IMR-90 (cell line): Measurements from ENCODE around the gene DCAF16. TPM values are rescaled to one million over a fixed set of nuclear protein-coding genes. Genes with fewer than 3 reads are reported as not detected.

Source experiments
- ATAC-seq: fragments of 200-7000 bp; cut with Tn5 transposase; 2 replicates; pipeline ENCODE4 v1.9.1; 2020; ENCODE audit warnings: low read depth, mild to moderate bottlenecking, moderate library complexity
- BruUV-seq: library from RNA; stranded (reverse); fragments of 400-500 nt; replicated peaks from 2 replicates; lab custom pipeline; 2021; lab: Mats Ljungman, UMichigan
- CTCF ChIA-PET: fragments of 300-600 bp; formaldehyde crosslinking; extraction: SDS; loops from one replicate; lab custom pipeline; 2021; ENCODE audit warnings: antibody characterized with exemption; lab: Yijun Ruan, JAX
- POLR2A ChIA-PET: fragments of 300-600 bp; sonication (Branson Sonifier 250); formaldehyde crosslinking; loops from one replicate; lab custom pipeline; 2022; ENCODE audit warnings: antibody characterized with exemption; ENCODE audit not compliant: unreplicated experiment; lab: Charles Lee
- DNase-seq: peaks from one replicate; pipeline ENCODE4 v3.0.0; 2013
- H2AFZ ChIP-seq: replicated peaks from 2 replicates; pipeline ENCODE3; 2013; ENCODE audit warnings: low read length, mild to moderate bottlenecking; ENCODE audit not compliant: poor library complexity
- H2AK5ac ChIP-seq: 2 replicates; pipeline ENCODE4 v1.6.1; 2013; ENCODE audit warnings: low read depth, low read length, inconsistent platforms
- H2AK9ac ChIP-seq: replicated peaks from 2 replicates; pipeline ENCODE3; 2013; ENCODE audit warnings: mild to moderate bottlenecking, low read depth, low read length, moderate library complexity; ENCODE audit not compliant: poor library complexity
- H2BK120ac ChIP-seq: 2 replicates; pipeline ENCODE4 v1.6.1; 2013; ENCODE audit warnings: low read depth, low read length, inconsistent platforms
- H2BK15ac ChIP-seq: 3 replicates; pipeline ENCODE4 v1.6.1; 2013; ENCODE audit warnings: low read depth, low read length, inconsistent platforms
- H2BK20ac ChIP-seq: 2 replicates; pipeline ENCODE4 v1.6.1; 2013; ENCODE audit warnings: low read depth, mild to moderate bottlenecking, inconsistent platforms, low read length, moderate library complexity
- H2BK5ac ChIP-seq: 2 replicates; pipeline ENCODE4 v1.6.1; 2013; ENCODE audit warnings: mild to moderate bottlenecking, low read depth, low read length, inconsistent platforms; ENCODE audit not compliant: poor library complexity, severe bottlenecking
- H3K14ac ChIP-seq: replicated peaks from 2 replicates; pipeline ENCODE4 v1.6.1; 2013; ENCODE audit warnings: low read depth, low read length, inconsistent platforms
- H3K18ac ChIP-seq: 2 replicates; pipeline ENCODE4 v1.6.1; 2013; ENCODE audit warnings: low read depth, low read length, control low read depth
- H3K23ac ChIP-seq: 2 replicates; pipeline ENCODE4 v1.6.1; 2013; ENCODE audit warnings: low read depth, low read length, inconsistent platforms
- H3K27ac ChIP-seq: 2 replicates; pipeline ENCODE4 v1.5.1; 2013; ENCODE audit warnings: mild to moderate bottlenecking, control low read depth, low read length; ENCODE audit not compliant: insufficient read depth
- H3K27me3 ChIP-seq: 2 replicates; pipeline ENCODE4 v1.6.1; 2013; ENCODE audit warnings: low read length; ENCODE audit not compliant: control insufficient read depth, insufficient read depth
- H3K36me3 ChIP-seq: 2 replicates; pipeline ENCODE4 v1.6.1; 2013; ENCODE audit warnings: low read length, mixed read lengths; ENCODE audit not compliant: control insufficient read depth, insufficient read depth
- H3K4ac ChIP-seq: 2 replicates; pipeline ENCODE4 v1.6.1; 2013; ENCODE audit warnings: low read depth, low read length, inconsistent platforms
- H3K4me1 ChIP-seq: 2 replicates; pipeline ENCODE4 v1.6.1; 2013; ENCODE audit warnings: low read length, mixed read lengths; ENCODE audit not compliant: control insufficient read depth, insufficient read depth
- H3K4me2 ChIP-seq: 2 replicates; pipeline ENCODE4 v1.6.1; 2013; ENCODE audit warnings: low read depth, mild to moderate bottlenecking, control low read depth, low read length, moderate library complexity
- H3K4me3 ChIP-seq: 2 replicates; pipeline ENCODE4 v1.5.1; 2013; ENCODE audit warnings: low read depth, mild to moderate bottlenecking, control low read depth, low read length, moderate library complexity; ENCODE audit not compliant: insufficient read depth
- H3K56ac ChIP-seq: 2 replicates; pipeline ENCODE4 v1.6.1; 2013; ENCODE audit warnings: low read length, inconsistent platforms; ENCODE audit not compliant: insufficient read depth; ENCODE audit errors: extremely low read depth
- H3K79me1 ChIP-seq, 2 experiments: 2 replicates each; pipeline ENCODE4 v1.6.1; 2013; ENCODE audit warnings: low read length in 2 of 2, inconsistent platforms in 1 of 2, low read depth in 1 of 2
- H3K9ac ChIP-seq: 2 replicates; pipeline ENCODE4 v1.6.1; 2013; ENCODE audit warnings: low read depth, low read length, control low read depth
- H3K9me1 ChIP-seq: 2 replicates; pipeline ENCODE4 v1.6.1; 2013; ENCODE audit warnings: low read length, inconsistent platforms; ENCODE audit not compliant: insufficient read depth
- H3K9me3 ChIP-seq: 2 replicates; pipeline ENCODE4 v1.6.1; 2013; ENCODE audit warnings: low read length; ENCODE audit not compliant: control insufficient read depth, insufficient read depth
- H4K20me1 ChIP-seq: 2 replicates; pipeline ENCODE4 v1.6.1; 2013; ENCODE audit warnings: low read length, inconsistent platforms; ENCODE audit not compliant: insufficient read depth
- H4K5ac ChIP-seq: 2 replicates; pipeline ENCODE4 v1.6.1; 2013; ENCODE audit warnings: mild to moderate bottlenecking, low read depth, low read length, control low read depth
- H4K8ac ChIP-seq, 2 experiments: 2 replicates each; pipeline ENCODE4 v1.6.1; 2013; ENCODE audit warnings: low read depth in 2 of 2, low read length in 2 of 2, control low read depth in 1 of 2, inconsistent platforms in 1 of 2
- H4K91ac ChIP-seq: 2 replicates; pipeline ENCODE4 v1.6.1; 2013; ENCODE audit warnings: low read depth, low read length, inconsistent platforms; ENCODE audit not compliant: insufficient read depth
- BHLHE40 ChIP-seq: fragments of 150-350 bp; IDR thresholded peaks from 2 replicates; pipeline ENCODE4 v1.6.1; 2016; ENCODE audit warnings: mild to moderate bottlenecking, low read depth, low read length
- CEBPB ChIP-seq: IDR thresholded peaks from 2 replicates; pipeline ENCODE4 v1.6.1; 2012; ENCODE audit warnings: low read depth, low read length, improper control_type of control experiment
- CHD1 ChIP-seq: IDR thresholded peaks from 2 replicates; pipeline ENCODE4 v1.6.1; 2012; ENCODE audit warnings: low read depth, low read length, improper control_type of control experiment
- CTCF ChIP-seq: conservative IDR thresholded peaks from 2 replicates; pipeline ENCODE4 v1.5.1; 2012; ENCODE audit warnings: mild to moderate bottlenecking, low read depth, low read length, improper control_type of control experiment
- ELK1 ChIP-seq: fragments of 150-350 bp; IDR thresholded peaks from 2 replicates; pipeline ENCODE4 v1.6.1; 2016; ENCODE audit warnings: low read depth, mild to moderate bottlenecking, low read length, moderate library complexity, borderline replicate concordance
- FOS ChIP-seq: fragments of 150-350 bp; IDR thresholded peaks from 2 replicates; pipeline ENCODE4 v1.6.1; 2016; ENCODE audit warnings: low read depth, low read length
- MAFK ChIP-seq: IDR thresholded peaks from 2 replicates; pipeline ENCODE4 v1.6.1; 2012; ENCODE audit warnings: low read depth, low read length, improper control_type of control experiment
- MAZ ChIP-seq: IDR thresholded peaks from 2 replicates; pipeline ENCODE4 v1.6.1; 2012; ENCODE audit warnings: low read depth, mild to moderate bottlenecking, low read length, improper control_type of control experiment, moderate library complexity, borderline replicate concordance
- MXI1 ChIP-seq: IDR thresholded peaks from 2 replicates; pipeline ENCODE4 v1.6.1; 2012; ENCODE audit warnings: low read depth, mild to moderate bottlenecking, low read length, moderate library complexity, borderline replicate concordance
- NFE2L2 ChIP-seq: fragments of 150-350 bp; IDR thresholded peaks from 2 replicates; pipeline ENCODE4 v1.6.1; 2016; ENCODE audit warnings: low read depth, mild to moderate bottlenecking, low read length
- POLR2A ChIP-seq: IDR thresholded peaks from 2 replicates; pipeline ENCODE4 v1.6.1; 2012; ENCODE audit warnings: mild to moderate bottlenecking, low read depth, low read length
- RAD21 ChIP-seq: IDR thresholded peaks from 2 replicates; pipeline ENCODE4 v1.6.1; 2012; ENCODE audit warnings: low read length, improper control_type of control experiment
- RCOR1 ChIP-seq: IDR thresholded peaks from 2 replicates; pipeline ENCODE4 v1.6.1; 2012; ENCODE audit warnings: mild to moderate bottlenecking, low read length, improper control_type of control experiment; ENCODE audit not compliant: insufficient replicate concordance
- RFX5 ChIP-seq: IDR thresholded peaks from 2 replicates; pipeline ENCODE4 v1.8.0; 2012; ENCODE audit warnings: low read depth, mild to moderate bottlenecking, low read length, moderate library complexity
- SMC3 ChIP-seq: fragments of 150-350 bp; IDR thresholded peaks from 2 replicates; pipeline ENCODE4 v1.6.1; 2016; ENCODE audit warnings: low read depth, mild to moderate bottlenecking, antibody characterized with exemption, low read length, moderate library complexity
- USF2 ChIP-seq: fragments of 150-350 bp; IDR thresholded peaks from 2 replicates; pipeline ENCODE4 v1.6.1; 2017; ENCODE audit warnings: mild to moderate bottlenecking, antibody characterized with exemption, low read length, low read depth
- WGBS, 2 experiments: methylation state at CpG; one replicate each; pipeline versions ENCODE4 v1.1.5 to v1.1.7; 2013; ENCODE audit warnings: missing lambda C conversion rate in 2 of 2; ENCODE audit not compliant: insufficient read length in 1 of 2; ENCODE audit errors: extremely low coverage in 2 of 2; 5-methylcytosine and 5-hydroxymethylcytosine counted together
- dilution Hi-C: fragments of 300-500 bp; cut with HindIII; formaldehyde crosslinking; loops from one replicate; pipeline ENCODE4 v1.14.3; 2018; ENCODE audit warnings: low sequenced_read_pairs; ENCODE audit not compliant: unreplicated experiment
- in situ Hi-C: fragments of 300-500 bp; cut with MboI; formaldehyde crosslinking; loops from 3 replicates; pipeline ENCODE4 v1.14.3; 2019; ENCODE audit warnings: low sequenced_read_pairs, inconsistent platforms, mixed read lengths
- intact Hi-C: fragments of 100-400 bp; cut with micrococcal nuclease; formaldehyde crosslinking; loops from 2 replicates; pipeline ENCODE4 v1.10.0; 2022
- polyA plus RNA-seq, 3 experiments: library from polyadenylated mRNA; depleted of rRNA; stranded (reverse); fragments of >200 nt; gene quantifications; 2 replicates each; pipeline ENCODE4 v1.2.3, GENCODE V29; 2012; ENCODE audit warnings: low replicate concordance in 1 of 3
- total RNA-seq: library from RNA; depleted of rRNA; stranded (reverse); fragments of >200 nt; gene quantifications from 2 replicates; pipeline ENCODE4 v1.2.3, GENCODE V29; 2012

DCAF16 gene
- total and polyA plus RNA-seq, 2 of the 4 experiments (the other 2 are of a cell fraction), result 15.1 to 31.5 TPM

- TF ChIP-seq POLR2A, result no peak
- TF ChIP-seq CHD1, result no peak
- no peak for TF ChIP-seq FOS
- no peak for TF ChIP-seq MAZ
- TF ChIP-seq CTCF, result no peak
- no peak for TF ChIP-seq ELK1
- no peak for TF ChIP-seq SMC3
- TF ChIP-seq NFE2L2, result no peak
- TF ChIP-seq MXI1, result no peak
- TF ChIP-seq RFX5, result no peak
- no peak for TF ChIP-seq RAD21
- no peak for TF ChIP-seq RCOR1
- no peak for TF ChIP-seq CEBPB
- no peak for TF ChIP-seq MAFK
- no peak for TF ChIP-seq USF2
- no peak for TF ChIP-seq BHLHE40
- Histone ChIP-seq H3K9ac (no peak overlapping the region), H3K9me3 (no peaks in the 10 kb centered on the region), H3K23ac (no peak overlapping the region), H3K4me2 (no peak overlapping the region), H3K14ac (no peak overlapping the region), H2AK5ac (no peak overlapping the region), H3K4ac (no peak overlapping the region), H3K27ac (no peak overlapping the region), H4K20me1 (no peaks in the 10 kb centered on the region), H2BK5ac (no peak overlapping the region), H3K56ac (no peak overlapping the region), H4K91ac (no peak overlapping the region), H3K18ac (no peak overlapping the region), H2BK15ac (no peak overlapping the region), H3K4me1 (peaks cover 7% of the 10 kb centered on the region; the same call in 1 of the 2 replicates), H2AK9ac (no peak overlapping the region), H2BK20ac (no peak overlapping the region), H3K4me3 (no peak overlapping the region), H2AFZ (no peak overlapping the region), H2BK120ac (no peak overlapping the region), H4K5ac (no peak overlapping the region), H3K9me1 (no peaks in the 10 kb centered on the region), H3K36me3 (no peaks in the 10 kb centered on the region), H3K27me3 (peaks cover 7% of the 10 kb centered on the region), H3K79me1 (no peaks in the 10 kb centered on the region; a peak in 1 of 4 replicates), H4K8ac (no peak overlapping the region)
- DNase-seq, result peak; percentile 19
- no peak for ATAC-seq
- POLR2A ChIA-PET, result no interaction called here
- intact Hi-C loops, result no loop called here
- WGBS, 2 experiments, result 71% methylated on average over 1 of the region's 5 CpGs; no CpG with 5 or more reads in 1 of the 2 experiments
- in situ Hi-C loops, result no loop called here
- CTCF ChIA-PET, result interaction anchor here (0.6 kb wide), 1 partner anchor 323 kb away, joined by 3 read pairs; no protein-coding TSS in a partner anchor
- BruUV-seq, result no TSS peak
- dilution Hi-C loops, result no loop called here
Observed at GRCh38 chr4:17786567-17786966, 24.0 kb downstream of the DCAF16 start.
